HG02678 (cell line): ENCODE results near the gene EEF1E1.
A peak's percentile ranks its signal among the peaks of the same experiment; 100 is the strongest.

ENCODE experiments used
- ATAC-seq: cut with Tn5 transposase; IDR thresholded peaks from one replicate; pipeline ENCODE4 v1.9.1; 2021; ENCODE audit warnings: mild to moderate bottlenecking, moderate library complexity; ENCODE audit not compliant: unreplicated experiment

The EEF1E1 gene

DNA sequence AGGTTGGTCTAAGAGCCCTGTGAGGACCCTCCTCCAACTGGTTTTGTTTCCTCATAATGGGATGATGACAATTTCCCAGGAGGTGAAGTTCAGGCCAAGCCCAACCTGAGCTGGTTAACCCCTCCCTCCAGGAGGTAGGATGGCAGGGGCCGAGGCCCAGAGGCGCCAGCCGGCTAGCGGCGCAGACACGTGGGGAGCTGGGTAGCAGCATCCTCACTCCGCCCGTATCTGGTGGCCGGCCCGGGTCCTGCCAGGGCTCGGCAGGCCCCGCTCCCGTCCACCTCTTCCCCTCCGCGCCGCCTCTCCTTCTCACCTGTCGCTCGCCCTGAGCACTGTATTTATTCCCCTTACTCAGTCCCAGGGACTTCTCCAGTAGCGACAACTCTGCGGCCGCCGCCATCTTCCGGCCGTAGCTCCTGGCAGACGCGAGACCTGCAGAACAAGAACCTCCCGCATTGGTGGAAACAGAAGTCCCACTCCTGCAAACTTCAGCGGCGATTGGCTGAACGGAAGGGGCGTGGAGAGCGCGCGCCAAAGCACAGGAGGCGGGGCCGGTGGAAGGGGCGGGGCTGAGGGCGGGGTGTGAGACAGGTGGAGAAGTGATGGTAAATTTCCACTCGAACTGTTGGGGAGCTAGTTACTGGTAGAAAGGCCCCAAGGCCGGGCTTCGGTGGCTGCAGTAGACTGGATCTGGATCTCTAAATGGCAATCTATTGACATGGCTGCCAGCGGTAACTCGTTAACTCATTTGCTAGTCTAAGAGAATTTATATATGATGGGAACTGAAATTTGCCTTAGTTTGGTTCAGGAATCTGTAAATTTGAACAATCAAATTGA, at the start of gene EEF1E1:
Gene EEF1E1 (minus strand): TSS at position 427 of the 837 bp plus-strand sequence. CDS start 27 bp downstream, at position 400.
- peak; percentile 99 for ATAC-seq

DNA sequence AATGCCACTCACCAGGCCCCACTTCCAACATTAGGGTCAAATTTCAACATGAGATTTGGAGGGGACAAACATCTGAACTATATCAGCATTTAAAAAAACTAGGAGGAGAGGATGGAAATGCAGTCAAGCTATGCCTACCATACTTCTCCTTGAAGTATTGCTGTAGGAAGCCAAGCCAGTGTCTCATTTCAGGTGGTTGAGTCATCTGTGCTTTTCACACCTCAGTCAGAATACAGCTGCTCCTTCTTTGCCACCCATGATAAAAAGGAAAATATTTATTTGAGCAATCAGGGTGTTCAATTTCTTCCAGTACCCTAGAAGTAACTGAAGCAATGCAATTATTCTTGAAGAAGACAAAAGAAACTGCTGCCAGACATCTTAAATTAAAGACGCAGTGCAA, 47.0 kb upstream of the EEF1E1 start:
- ATAC-seq: no peak

- no peak for ATAC-seq
Measured at GRCh38 chr6:8143945-8144344, 41.6 kb upstream of the EEF1E1 start.

GRCh38 chr6:8139451-8139850, 37.1 kb upstream of the EEF1E1 start:
- ATAC-seq: no peak

- no peak for ATAC-seq
Measured at GRCh38 chr6:8137529-8137939, 35.2 kb upstream of the EEF1E1 start.

- ATAC-seq: no peak
Measured at GRCh38 chr6:8135276-8135675, 32.9 kb upstream of the EEF1E1 start.

DNA sequence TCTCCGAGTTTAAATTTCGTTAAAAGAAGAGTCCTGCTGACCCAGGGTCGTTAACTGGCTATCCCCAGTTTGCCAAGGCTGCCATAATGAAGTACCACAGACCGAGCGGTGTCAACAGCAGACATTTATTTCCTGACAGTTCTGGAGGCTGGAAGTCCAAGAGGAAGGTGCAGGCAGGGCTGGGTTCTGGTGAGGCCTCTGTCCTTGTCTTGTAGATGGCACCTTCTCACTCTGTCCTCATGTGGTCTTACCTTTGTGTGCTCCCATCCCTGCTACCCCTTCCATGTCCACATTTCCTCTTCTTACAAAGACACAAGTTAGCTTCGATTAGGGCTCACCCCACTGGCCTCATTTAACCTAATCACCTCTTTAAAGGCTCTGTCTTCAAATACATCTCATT, 29.8 kb upstream of the EEF1E1 start:
- no peak for ATAC-seq

- peak; percentile 63 for ATAC-seq
Measured at GRCh38 chr6:8131265-8131897, 29.0 kb upstream of the EEF1E1 start.

GRCh38 chr6:8130399-8130798, 28.1 kb upstream of the EEF1E1 start:
- no peak for ATAC-seq

GRCh38 chr6:8123236-8123635, 20.9 kb upstream of the EEF1E1 start:
- ATAC-seq: no peak

DNA sequence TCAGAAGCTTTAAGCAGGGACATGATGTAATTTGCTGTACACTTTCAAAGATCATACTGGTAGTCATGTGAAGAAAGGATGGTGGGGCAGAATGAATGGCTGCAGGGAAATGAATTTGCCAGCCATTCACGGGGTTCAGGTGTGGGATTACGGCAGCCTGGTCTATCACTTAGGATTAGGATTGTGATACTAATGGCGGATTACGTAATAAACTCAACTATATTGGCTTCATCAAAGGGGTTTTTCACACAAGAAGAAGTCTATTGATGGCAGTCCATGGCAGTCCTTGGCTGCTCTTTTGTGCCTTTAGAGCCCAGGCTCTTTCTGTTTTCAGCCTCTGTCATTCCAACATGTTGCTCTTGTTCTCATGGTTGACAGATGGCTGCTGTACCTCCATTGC, 12.6 kb upstream of the EEF1E1 start:
- ATAC-seq: no peak

DNA sequence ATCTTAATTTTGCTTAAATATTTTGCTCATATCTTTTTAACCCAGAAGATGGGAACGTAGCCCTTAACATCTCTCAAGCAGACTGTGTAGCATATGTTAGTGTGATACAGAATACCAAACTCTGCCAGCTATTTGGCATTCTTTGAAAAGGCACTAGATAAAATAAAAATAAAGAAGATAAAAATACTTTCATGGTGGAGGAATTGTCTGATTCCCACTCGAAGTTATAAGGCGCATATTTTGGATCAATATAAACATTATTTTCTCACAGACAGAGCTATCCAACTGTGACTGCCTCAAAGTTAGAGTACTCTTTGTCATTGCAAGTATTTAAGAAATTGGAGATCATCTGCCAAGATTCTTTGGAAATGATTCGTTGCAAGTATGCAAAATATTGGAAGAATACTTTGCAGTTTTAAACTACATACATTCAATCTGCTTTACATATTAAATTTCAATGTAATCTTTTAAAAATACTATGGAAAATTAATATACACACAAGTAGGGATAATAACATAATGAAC, 10.8 kb upstream of the EEF1E1 start:
- no peak for ATAC-seq

- ATAC-seq: no peak
Measured at GRCh38 chr6:8110725-8111124, 8.4 kb upstream of the EEF1E1 start.

DNA sequence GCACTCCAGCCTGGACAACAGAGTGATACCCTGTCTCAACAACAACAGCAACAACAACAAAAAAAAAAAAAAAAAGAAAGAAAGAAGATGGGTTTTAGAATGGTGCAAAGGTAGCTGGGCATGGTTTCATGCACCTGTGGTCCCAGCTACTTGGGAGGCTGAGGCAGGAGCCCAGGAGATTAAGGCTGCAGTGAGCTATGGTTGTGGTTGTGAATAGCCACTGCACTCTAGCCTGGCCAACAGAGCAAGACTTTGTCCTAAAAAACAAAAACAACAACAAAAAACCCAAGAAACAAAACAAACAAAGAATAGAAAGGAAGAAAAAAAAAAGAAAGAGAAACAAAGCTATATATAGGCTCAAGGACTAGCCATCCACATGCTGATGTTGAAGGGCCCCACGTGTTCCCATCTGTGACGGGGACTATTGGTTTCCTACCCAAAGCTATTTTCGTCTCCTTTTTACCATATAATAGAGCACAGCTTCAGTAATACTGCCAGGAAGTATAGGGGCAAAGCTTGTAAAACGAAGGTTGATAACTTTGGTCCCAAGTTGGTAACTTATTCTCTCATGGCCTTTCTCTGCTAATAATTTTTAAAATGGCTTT, 7.9 kb upstream of the EEF1E1 start:
- peak; percentile 70 for ATAC-seq

GRCh38 chr6:8108759-8109539, 6.6 kb upstream of the EEF1E1 start:
- no peak for ATAC-seq

- no peak for ATAC-seq
Measured at GRCh38 chr6:8108031-8108660, 5.8 kb upstream of the EEF1E1 start.

- ATAC-seq: no peak
Measured at GRCh38 chr6:8105791-8106190, 3.4 kb upstream of the EEF1E1 start.

DNA sequence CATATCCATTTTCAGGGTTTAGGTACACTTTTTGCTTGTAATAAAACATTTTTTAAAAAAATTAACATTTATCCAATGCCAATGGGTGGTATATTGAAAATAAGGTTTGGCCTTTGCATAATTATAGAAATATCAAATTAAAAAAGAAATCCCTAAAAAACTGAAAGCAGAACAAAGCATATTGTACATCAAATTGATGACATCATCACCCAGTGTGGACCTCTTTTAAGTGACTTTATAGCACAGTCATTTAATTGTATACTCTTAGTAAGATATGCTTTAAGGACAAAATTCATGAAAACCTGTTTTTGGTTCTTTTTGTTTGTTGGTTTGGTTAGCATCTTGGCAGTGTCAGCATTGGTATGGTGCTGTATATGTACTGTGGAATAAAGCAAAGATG, 1.4 kb upstream of the EEF1E1 start:
- no peak for ATAC-seq

DNA sequence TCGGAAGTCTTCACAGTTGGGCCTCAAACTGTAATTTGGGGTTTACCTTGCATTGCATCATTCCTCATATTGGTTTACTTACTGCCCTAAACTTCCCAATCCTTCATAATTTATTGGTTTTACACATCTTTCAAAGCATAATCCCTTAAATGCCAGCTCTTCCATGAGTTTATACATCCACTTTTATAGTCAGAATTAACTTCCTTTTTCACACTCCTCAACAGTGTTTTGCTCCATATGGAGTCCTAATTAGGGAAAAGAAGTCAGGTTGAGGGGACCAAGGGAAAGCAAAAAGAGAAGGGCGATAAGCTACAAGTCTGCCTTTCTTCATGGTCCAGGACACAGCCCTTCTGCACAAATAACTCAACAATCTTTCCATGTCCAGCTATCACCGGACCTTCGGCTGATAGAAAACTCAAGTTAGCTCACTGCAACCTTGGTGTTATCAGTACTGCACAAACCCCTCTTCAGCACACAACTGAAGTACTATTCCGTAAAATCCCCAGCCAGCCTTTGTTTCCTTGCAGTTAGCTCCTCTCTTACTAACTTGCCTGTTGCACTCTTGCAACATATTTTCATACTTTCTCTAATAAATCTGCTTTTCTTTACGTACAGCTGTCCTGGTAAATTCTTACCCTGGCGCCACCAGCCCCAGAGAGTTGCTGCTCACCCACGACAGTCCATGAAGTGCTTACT, 2.0 kb downstream of the EEF1E1 start:
- no peak for ATAC-seq

DNA sequence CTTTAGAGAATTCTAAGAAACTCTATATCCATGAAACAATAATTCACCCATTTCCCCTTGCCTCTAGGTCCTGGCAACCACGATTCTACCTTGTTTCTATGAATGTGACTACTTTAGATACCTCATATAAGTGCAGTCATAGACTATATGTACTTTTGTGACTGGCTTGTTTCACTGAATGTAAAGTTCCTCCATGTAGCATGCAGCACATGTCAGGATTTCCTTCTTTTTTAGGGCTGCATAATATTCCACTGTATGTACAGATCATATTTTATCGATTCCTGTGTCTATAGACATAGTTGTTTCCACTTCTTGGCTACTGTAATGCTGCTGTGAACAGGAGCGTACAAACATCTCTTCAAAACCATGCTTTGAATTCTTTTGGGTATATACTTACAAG, 11.7 kb downstream of the EEF1E1 start:
- no peak for ATAC-seq
